Stimulated activated CD4-positive, alpha-beta T cell treated with anti-CD3 and anti-CD28 coated beads, TNF-alpha, amount 100 ng/mL, for 4 hours (primary cell): ENCODE measurements around the gene BLID.

Experiments used
- DNase-seq, 3 experiments: peaks; one replicate each; pipeline ENCODE4 v3.0.0-alpha.2; 2020; ENCODE audit warnings: low read depth in 3 of 3

The BLID gene

GRCh38 chr11:122081073-122081472 is 34.9 kb downstream of the BLID start:
- DNase-seq, result no peak

- DNase-seq, result no peak
Observed at GRCh38 chr11:122077459-122077858, 38.6 kb downstream of the BLID start.

GRCh38 chr11:122076512-122077120 is 39.4 kb downstream of the BLID start:
- no peak for DNase-seq

GRCh38 chr11:122075016-122075415 is 41.0 kb downstream of the BLID start:
- DNase-seq, result no peak

- no peak for DNase-seq
Observed at GRCh38 chr11:122074022-122074421, 42.0 kb downstream of the BLID start.

GRCh38 chr11:122071709-122072202 is 44.3 kb downstream of the BLID start:
- DNase-seq, result no peak

- DNase-seq, result no peak
Observed at GRCh38 chr11:122069707-122070360, 46.2 kb downstream of the BLID start.

GRCh38 chr11:122068837-122069236 is 47.2 kb downstream of the BLID start:
- DNase-seq, result no peak

- no peak for DNase-seq
Observed at GRCh38 chr11:122068141-122068540, 47.9 kb downstream of the BLID start.
